Astrocyte (in vitro differentiated cells and primary cell): ENCODE measurements around the gene ABCA7. TPM values are rescaled to one million over a fixed set of nuclear protein-coding genes. Genes with fewer than 3 reads are reported as not detected.

Source experiments
- DNase-seq: peaks from one replicate; pipeline ENCODE4 v3.0.0-alpha.2; 2010; ENCODE audit warnings: low read depth
- FAIRE-seq: peaks from 2 replicates; lab custom pipeline; 2011; peaks lifted over from hg19 to GRCh38; lab: Jason Lieb, UNC
- H2AFZ ChIP-seq: 2 replicates; pipeline ENCODE4 v1.6.0; 2012; ENCODE audit warnings: low read depth, low read length, inconsistent platforms
- H3K27ac ChIP-seq: 2 replicates; pipeline ENCODE4 v1.5.1; 2011; ENCODE audit warnings: low read depth, low read length, inconsistent platforms
- H3K27me3 ChIP-seq: 2 replicates; pipeline ENCODE4 v1.6.0; 2011; ENCODE audit warnings: low read length, inconsistent platforms; ENCODE audit not compliant: insufficient read depth
- H3K36me3 ChIP-seq: 2 replicates; pipeline ENCODE4 v1.5.1; 2011; ENCODE audit warnings: low read length, inconsistent platforms; ENCODE audit not compliant: insufficient read depth
- H3K4me1 ChIP-seq: 2 replicates; pipeline ENCODE4 v1.5.1; 2011; ENCODE audit warnings: low read length, inconsistent platforms; ENCODE audit not compliant: insufficient read depth
- H3K4me2 ChIP-seq: 2 replicates; pipeline ENCODE4 v1.6.0; 2012; ENCODE audit warnings: low read length, inconsistent platforms
- H3K4me3 ChIP-seq: 2 replicates; pipeline ENCODE4 v1.5.1; 2011; ENCODE audit warnings: low read depth, mild to moderate bottlenecking, low read length, inconsistent platforms; ENCODE audit not compliant: insufficient read depth
- H3K79me2 ChIP-seq: 2 replicates; pipeline ENCODE4 v1.6.0; 2012; ENCODE audit warnings: mild to moderate bottlenecking, low read length, inconsistent platforms; ENCODE audit not compliant: insufficient read depth
- H3K9ac ChIP-seq: 2 replicates; pipeline ENCODE4 v1.6.0; 2012; ENCODE audit warnings: mild to moderate bottlenecking, low read length, inconsistent platforms
- H3K9me3 ChIP-seq: 2 replicates; pipeline ENCODE4 v1.5.1; 2012; ENCODE audit warnings: low read depth, mild to moderate bottlenecking, low read length, inconsistent platforms; ENCODE audit not compliant: insufficient read depth
- H4K20me1 ChIP-seq: 2 replicates; pipeline ENCODE4 v1.6.0; 2012; ENCODE audit warnings: low read length, inconsistent platforms; ENCODE audit not compliant: insufficient read depth
- H3K27ac Mint-ChIP-seq: one replicate; pipeline ENCODE4 v1.8.0; 2021; ENCODE audit warnings: mild to moderate bottlenecking, mixed read lengths; ENCODE audit not compliant: unreplicated experiment
- H3K27me3 Mint-ChIP-seq: one replicate; pipeline ENCODE4 v1.8.0; 2021; ENCODE audit warnings: low read depth, mixed read lengths; ENCODE audit not compliant: unreplicated experiment
- H3K36me3 Mint-ChIP-seq: one replicate; pipeline ENCODE4 v1.8.0; 2021; ENCODE audit warnings: low read depth, mixed read lengths; ENCODE audit not compliant: unreplicated experiment
- H3K4me1 Mint-ChIP-seq: one replicate; pipeline ENCODE4 v1.8.0; 2021; ENCODE audit warnings: low read depth, mixed read lengths; ENCODE audit not compliant: unreplicated experiment
- H3K4me3 Mint-ChIP-seq: one replicate; pipeline ENCODE4 v1.8.0; 2021; ENCODE audit warnings: mild to moderate bottlenecking, moderate library complexity, mixed read lengths; ENCODE audit not compliant: unreplicated experiment
- H3K9me3 Mint-ChIP-seq: one replicate; pipeline ENCODE4 v1.8.0; 2021; ENCODE audit warnings: mild to moderate bottlenecking, mixed read lengths; ENCODE audit not compliant: unreplicated experiment
- CTCF ChIP-seq: IDR thresholded peaks from 2 replicates; pipeline ENCODE4 v1.5.1; 2011; ENCODE audit warnings: low read depth, mild to moderate bottlenecking, inconsistent platforms, low read length, moderate library complexity; ENCODE audit not compliant: insufficient read depth
- EZH2 ChIP-seq: IDR thresholded peaks from 2 replicates; pipeline ENCODE4 v1.6.1; 2012; ENCODE audit warnings: mild to moderate bottlenecking, low read length, inconsistent platforms; ENCODE audit not compliant: insufficient read depth
- total RNA-seq: library from RNA; stranded (reverse); gene quantifications from 2 replicates; pipeline ENCODE4 v1.2.1, GENCODE V29; 2021

ABCA7 gene
- total RNA-seq, 1 donor from 2014 or later = 18.4 TPM

- FAIRE-seq = no peak
- DNase-seq = no peak
- Histone ChIP-seq H4K20me1 (peaks cover 50% of the 10 kb centered on the region), H3K9ac (peak overlapping the region; percentile 22), H3K9me3 (no peaks in the 10 kb centered on the region), H3K4me2 (peak overlapping the region; percentile 87), H3K27ac (no peak overlapping the region), H3K4me1 (peaks cover 33% of the 10 kb centered on the region), H3K27me3 (no peaks in the 10 kb centered on the region), H3K79me2 (peaks cover 9% of the 10 kb centered on the region), H3K36me3 (peaks cover 17% of the 10 kb centered on the region), H3K4me3 (peak overlapping the region; percentile 15), H2AFZ (no peak overlapping the region)
- Mint-ChIP-seq H3K27ac (peak overlapping the region; percentile 83), H3K27me3 (no peaks in the 10 kb centered on the region), H3K4me3 (peak overlapping the region; percentile 82), H3K9me3 (no peaks in the 10 kb centered on the region), H3K4me1 (peaks cover 21% of the 10 kb centered on the region), H3K36me3 (peaks cover 20% of the 10 kb centered on the region)
- TF ChIP-seq CTCF (no peak), EZH2 (no peak)
Observed at GRCh38 chr19:1038978-1039645, 795 bp upstream of the ABCA7 start.

GRCh38 chr19:1040476-1041271, 767 bp downstream of the ABCA7 start:
- Mint-ChIP-seq H3K9me3 (no peaks in the 10 kb centered on the region), H3K27me3 (no peaks in the 10 kb centered on the region), H3K36me3 (peaks cover 17% of the 10 kb centered on the region), H3K27ac (peak overlapping the region; percentile 66), H3K4me1 (peaks cover 21% of the 10 kb centered on the region), H3K4me3 (peak overlapping the region; percentile 82)
- peak; percentile 95 for DNase-seq
- H3K27ac ChIP-seq = no peak overlapping the region
- TF ChIP-seq EZH2 = no peak
- TF ChIP-seq CTCF = no peak
- H3K79me2 ChIP-seq = peaks cover 4% of the 10 kb centered on the region
- H3K4me3 ChIP-seq = peak overlapping the region; percentile 42
- H3K36me3 ChIP-seq = peaks cover 17% of the 10 kb centered on the region
- peaks cover 33% of the 10 kb centered on the region for H3K4me1 ChIP-seq
- peak; percentile 59 for FAIRE-seq
- H3K9ac ChIP-seq = peak overlapping the region; percentile 36
- peak overlapping the region; percentile 87 for H3K4me2 ChIP-seq
- no peaks in the 10 kb centered on the region for H3K27me3 ChIP-seq
- H3K9me3 ChIP-seq = no peaks in the 10 kb centered on the region
- H2AFZ ChIP-seq = no peak overlapping the region
- peaks cover 42% of the 10 kb centered on the region for H4K20me1 ChIP-seq
